AG04449 (cell line): ENCODE measurements around the gene CFAP210.
A peak's percentile ranks its signal among the peaks of the same experiment; 100 is the strongest.

ENCODE experiments used
- CTCF ChIA-PET: fragments of 350-600 bp; formaldehyde crosslinking; extraction: SDS; loops from one replicate; lab custom pipeline; 2021; ENCODE audit warnings: antibody characterized with exemption; lab: Yijun Ruan, JAX
- POLR2A ChIA-PET: fragments of 400-600, 350-600 bp; formaldehyde crosslinking; extraction: SDS; loops from one replicate; lab custom pipeline; 2020; ENCODE audit warnings: antibody characterized with exemption, inconsistent platforms; lab: Yijun Ruan, JAX
- DNase-seq: peaks from one replicate; pipeline ENCODE4 v3.0.0-alpha.2; 2010; ENCODE audit warnings: low read depth, low spot score
- H3K4me3 ChIP-seq: 2 replicates; pipeline ENCODE4 v1.5.1; 2011; ENCODE audit warnings: low read depth, mild to moderate bottlenecking, control low read depth, low read length
- TF ChIP-seq, protein P1 (sequence below): IDR thresholded peaks from one replicate; pipeline ENCODE4 v1.5.1; 2011; ENCODE audit warnings: mild to moderate bottlenecking, moderate library complexity, low read length, control low read depth, inconsistent platforms; ENCODE audit not compliant: insufficient read depth; ENCODE audit errors: missing control alignments

CFAP210 gene

DNA sequence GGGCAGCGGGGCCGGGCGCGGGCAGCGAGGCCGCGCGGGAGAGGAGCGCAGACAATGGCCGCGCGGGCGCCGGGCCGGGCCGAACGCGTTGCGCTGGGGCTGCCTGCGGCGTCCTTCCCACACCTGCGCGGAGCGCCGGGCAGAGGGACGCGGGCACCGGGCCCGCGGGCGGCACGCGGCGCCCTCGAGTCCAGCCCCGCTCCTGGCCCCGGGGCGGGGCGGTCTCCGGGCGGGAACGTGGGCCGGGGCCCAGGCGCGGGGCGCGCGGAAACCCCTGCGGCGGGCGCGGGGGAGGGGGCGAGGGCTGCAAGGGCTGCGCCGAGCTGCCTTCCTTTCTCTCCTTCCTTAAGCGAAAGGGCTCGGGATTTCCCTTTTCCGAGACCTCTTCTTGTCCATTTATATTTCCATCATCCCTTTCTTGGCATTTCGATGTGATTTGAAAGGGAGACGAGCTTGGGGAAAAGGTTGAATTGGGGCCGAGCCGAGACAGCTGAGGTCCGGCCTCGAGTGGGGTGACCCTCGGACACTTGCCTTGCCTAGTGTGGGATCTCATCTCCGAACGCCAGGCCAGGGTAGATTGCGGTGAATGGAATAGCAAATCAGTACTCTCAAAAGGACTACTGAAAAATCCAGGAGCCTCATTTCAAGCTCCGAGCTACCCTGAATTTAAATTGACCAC lies 40.1 kb upstream of the CFAP210 start:
- DNase-seq, result no peak
- POLR2A ChIA-PET, result interaction anchor here (0.6 kb wide), 1 partner anchor 180 kb away, joined by 4 read pairs; no protein-coding TSS in a partner anchor
- CTCF ChIA-PET, result no interaction called here
- peak overlapping the region; percentile 62 for H3K4me3 ChIP-seq
- TF ChIP-seq, protein P1, sequence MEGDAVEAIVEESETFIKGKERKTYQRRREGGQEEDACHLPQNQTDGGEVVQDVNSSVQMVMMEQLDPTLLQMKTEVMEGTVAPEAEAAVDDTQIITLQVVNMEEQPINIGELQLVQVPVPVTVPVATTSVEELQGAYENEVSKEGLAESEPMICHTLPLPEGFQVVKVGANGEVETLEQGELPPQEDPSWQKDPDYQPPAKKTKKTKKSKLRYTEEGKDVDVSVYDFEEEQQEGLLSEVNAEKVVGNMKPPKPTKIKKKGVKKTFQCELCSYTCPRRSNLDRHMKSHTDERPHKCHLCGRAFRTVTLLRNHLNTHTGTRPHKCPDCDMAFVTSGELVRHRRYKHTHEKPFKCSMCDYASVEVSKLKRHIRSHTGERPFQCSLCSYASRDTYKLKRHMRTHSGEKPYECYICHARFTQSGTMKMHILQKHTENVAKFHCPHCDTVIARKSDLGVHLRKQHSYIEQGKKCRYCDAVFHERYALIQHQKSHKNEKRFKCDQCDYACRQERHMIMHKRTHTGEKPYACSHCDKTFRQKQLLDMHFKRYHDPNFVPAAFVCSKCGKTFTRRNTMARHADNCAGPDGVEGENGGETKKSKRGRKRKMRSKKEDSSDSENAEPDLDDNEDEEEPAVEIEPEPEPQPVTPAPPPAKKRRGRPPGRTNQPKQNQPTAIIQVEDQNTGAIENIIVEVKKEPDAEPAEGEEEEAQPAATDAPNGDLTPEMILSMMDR, result no peak

DNA sequence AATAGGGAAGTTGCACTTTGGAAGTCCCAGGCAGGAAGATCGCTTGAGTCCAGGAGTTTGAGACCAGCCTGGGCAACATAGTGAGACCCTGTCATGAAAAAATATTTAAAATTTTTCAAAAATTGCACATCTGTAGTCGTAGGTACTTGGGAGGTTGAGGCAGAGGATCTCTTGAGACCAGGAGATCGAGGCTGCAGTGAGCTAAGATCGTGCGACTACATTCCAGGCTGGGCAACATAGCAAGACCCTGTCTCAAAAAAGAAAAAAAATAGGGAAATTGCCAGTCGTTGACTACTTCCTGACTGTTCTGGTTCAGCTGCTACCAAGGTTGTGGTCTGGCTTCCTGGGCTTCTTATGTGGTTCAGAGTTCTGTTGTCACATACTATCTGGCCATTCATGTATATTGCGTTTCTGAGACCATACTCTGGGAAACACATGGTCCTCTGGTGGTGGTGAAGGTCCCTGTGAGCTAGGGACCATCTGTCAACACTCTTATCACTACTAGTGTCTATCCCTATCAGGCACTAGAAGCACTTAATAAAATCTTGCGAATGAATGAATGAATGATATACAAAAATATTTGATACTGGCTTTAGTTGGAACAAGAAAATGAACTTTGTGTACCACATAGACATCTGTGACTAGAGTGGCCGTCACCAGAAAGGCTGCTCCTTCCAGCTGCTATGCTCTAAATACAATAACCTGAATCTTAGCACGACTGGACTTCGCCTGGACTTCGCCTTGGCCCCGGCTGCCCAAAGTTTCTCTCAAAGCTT lies 38.6 kb upstream of the CFAP210 start:
- ChIA-PET POLR2A (no interaction called here), CTCF (interaction anchor here (0.8 kb wide), 1 partner anchor 38 kb away, joined by 3 read pairs; no protein-coding TSS in a partner anchor)
- no peak for DNase-seq
- H3K4me3 ChIP-seq, result peak overlapping the region; percentile 62; the same call in 1 of the 2 replicates
- TF ChIP-seq, protein P1, result no peak

DNA sequence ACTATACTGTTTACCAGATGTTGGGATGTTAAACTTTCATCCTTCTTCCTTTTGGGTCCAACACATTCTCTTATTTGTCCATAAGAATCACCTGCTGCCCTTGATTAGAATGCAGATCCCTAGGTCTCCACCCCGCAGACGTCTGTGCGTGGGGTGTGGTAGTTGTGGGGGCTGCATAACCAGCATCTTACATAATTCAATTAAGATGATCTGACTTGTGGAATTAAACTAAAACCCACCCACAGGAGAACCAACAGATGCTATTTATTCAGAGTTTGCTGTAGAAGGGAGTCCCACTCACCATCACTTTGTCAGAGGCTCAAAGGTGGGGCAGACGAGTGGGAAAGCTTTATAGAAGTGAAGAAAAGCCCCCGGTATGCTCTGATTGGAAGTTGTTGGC lies 37.9 kb upstream of the CFAP210 start:
- CTCF ChIA-PET, result no interaction called here
- DNase-seq, result no peak
- no peak overlapping the region for H3K4me3 ChIP-seq
- POLR2A ChIA-PET, result no interaction called here
- TF ChIP-seq, protein P1, result no peak

DNA sequence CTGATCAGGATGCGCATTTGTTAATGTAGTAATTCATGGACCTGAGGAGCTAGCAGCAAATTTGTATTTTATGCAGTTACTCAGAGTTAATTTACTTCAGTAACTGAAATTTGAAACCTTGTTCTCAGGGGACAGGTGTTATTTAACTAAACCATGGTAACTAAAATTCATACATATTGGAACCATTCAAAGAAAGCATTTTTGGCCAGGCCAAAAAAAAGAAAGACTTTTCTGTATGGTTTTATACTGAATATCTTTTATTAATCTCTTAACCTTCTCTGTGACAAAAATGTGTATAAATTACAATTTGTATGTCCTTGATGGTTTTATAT lies 35.0 kb upstream of the CFAP210 start:
- no peak overlapping the region for H3K4me3 ChIP-seq
- no peak for DNase-seq
- ChIA-PET POLR2A (no interaction called here), CTCF (no interaction called here)
- TF ChIP-seq, protein P1, result no peak

DNA sequence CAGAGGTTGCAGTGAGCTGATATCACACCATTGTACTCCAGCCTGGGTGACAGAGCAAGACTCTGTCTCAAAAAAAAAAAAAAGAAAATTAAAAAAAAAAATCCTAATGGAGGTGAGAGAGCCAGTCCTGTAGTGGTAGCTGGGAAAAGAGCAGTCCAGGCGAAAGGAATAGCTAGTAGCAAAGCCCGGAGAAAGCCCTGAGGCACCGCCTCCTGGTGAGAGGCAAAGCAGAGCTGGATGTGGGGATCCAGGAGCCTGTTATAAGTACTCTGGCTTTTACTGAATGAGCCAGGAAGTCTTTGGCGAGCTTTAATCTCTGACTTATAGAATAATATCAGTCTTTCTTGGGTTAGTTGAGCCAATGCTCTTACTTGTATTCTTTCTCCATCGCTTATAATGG lies 32.9 kb upstream of the CFAP210 start:
- TF ChIP-seq, protein P1, result no peak
- DNase-seq, result no peak
- H3K4me3 ChIP-seq, result no peak overlapping the region
- CTCF ChIA-PET, result no interaction called here
- POLR2A ChIA-PET, result no interaction called here

DNA sequence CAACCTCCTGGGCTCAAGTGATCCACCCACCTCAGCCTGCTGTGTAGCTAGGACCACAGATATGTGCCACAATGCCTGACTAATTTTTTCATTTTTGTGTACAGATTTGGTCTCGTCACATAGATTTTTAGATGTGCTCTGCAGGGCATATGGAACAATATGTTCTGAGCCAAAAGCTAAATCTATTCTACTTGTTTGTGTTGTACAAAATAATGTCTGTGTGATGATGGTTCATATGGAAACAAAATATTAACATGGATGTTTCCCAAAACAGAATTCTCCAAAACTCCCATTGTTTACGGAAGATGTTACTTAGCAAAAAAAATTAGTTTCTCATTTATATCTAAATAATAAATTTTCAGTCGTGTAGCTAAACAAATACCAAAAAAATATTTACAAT lies 26.8 kb upstream of the CFAP210 start:
- TF ChIP-seq, protein P1, result no peak
- no peak overlapping the region for H3K4me3 ChIP-seq
- ChIA-PET POLR2A (interaction anchor here (0.8 kb wide), 1 partner anchor 10 kb away, joined by 3 read pairs; no protein-coding TSS in a partner anchor), CTCF (no interaction called here)
- no peak for DNase-seq
